Esophagus squamous epithelium (tissue), 4 donors: ENCODE measurements around the gene CNOT2.

Experiments used
- CTCF ChIP-seq, 6 experiments: fragments of 450-650 bp in 4 of 6; fragments of 200-600 bp in 2 of 6; sonication (generic) in 2 of 6; IDR thresholded peaks; one replicate each; pipeline ENCODE4 v1.5.1; 2016 to 2019; ENCODE audit warnings: antibody characterized with exemption in 6 of 6, mild to moderate bottlenecking in 4 of 6, moderate library complexity in 4 of 6
- POLR2A ChIP-seq, 4 donors: fragments of 450-650 bp; IDR thresholded peaks; one replicate each; pipeline ENCODE4 v1.6.1; 2017; ENCODE audit warnings: antibody characterized with exemption in 4 of 4, mild to moderate bottlenecking in 4 of 4, moderate library complexity in 3 of 4

DNA sequence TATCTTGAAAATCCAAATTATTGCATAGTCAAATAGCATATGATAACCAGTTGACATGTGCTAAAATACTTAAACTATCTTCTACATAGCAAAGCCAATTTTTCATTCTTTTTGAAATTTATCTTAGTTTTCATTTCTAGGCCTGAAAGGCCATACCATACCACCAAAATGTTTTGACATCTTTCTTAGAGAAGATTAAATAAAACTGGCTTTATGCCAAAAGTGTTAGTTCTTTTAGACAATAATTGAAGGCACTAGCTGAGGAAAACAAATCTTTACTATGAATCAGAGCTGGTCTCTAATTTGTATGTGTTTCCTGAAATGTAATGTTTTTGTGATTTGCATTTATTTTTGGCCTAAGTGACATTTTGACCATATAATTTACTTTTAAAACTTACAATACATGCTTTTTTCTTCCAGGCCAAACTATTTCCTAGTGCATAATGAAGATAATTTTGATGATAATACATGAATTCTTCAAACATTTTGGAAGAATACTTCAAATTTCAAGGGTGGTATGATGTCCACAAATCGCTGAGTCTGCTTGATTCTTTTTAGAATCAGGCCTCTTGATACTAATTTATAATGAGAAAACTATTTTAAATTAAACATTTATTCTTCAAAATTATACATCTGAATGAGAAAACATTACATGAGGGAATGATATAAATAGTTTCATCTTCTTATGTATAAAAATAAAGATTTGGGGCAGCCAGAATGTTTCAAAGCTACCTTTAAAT, 116.4 kb downstream of the CNOT2 start:
- no peak for TF ChIP-seq CTCF (IDR thresholded peaks at IDR 0.05)
- TF ChIP-seq POLR2A (IDR thresholded peaks at IDR 0.05), result no peak
